ENCODE results near the gene LCN9.
A peak's percentile ranks its signal among the peaks of the same experiment; 100 is the strongest.

Gene LCN9

DNA sequence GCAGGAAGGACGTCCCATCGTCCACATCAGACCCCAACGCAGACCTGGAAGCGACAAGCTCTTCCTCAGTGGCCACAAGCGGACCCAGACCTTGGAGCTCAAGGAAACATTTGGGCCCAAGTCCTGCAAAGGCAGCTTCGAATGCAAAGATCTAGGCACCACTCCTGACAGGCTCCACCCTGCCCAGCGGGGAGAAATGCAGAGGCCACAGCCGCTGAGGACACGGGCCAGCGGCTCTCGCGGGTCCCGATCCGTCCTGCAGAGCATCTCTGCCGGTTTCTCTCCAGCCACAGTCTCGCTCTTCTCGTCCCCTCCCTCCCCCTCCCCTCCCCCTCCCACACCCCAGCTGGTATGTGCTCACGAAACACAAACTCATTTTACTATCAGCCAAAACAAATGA lies 31.3 kb downstream of the LCN9 start:
- Histone ChIP-seq H3K4me1 (ENCODE audit: control insufficient read depth, insufficient read depth, low read length) (peaks cover 8% of the 10 kb centered on the region), H3K4me3 (ENCODE audit: low read length) (no peak overlapping the region), H3K27me3 (ENCODE audit: control insufficient read depth, insufficient read depth, low read length) (peaks cover 17% of the 10 kb centered on the region), H3K4me2 (ENCODE audit: low read length) (no peak overlapping the region), H3K9me3 (replicated peaks; ENCODE audit: low read length) (no peaks in the 10 kb centered on the region), H3K36me3 (ENCODE audit: insufficient read depth, low read length) (no peaks in the 10 kb centered on the region), H3K9ac (ENCODE audit: low read depth, low read length) (no peak overlapping the region)

DNA sequence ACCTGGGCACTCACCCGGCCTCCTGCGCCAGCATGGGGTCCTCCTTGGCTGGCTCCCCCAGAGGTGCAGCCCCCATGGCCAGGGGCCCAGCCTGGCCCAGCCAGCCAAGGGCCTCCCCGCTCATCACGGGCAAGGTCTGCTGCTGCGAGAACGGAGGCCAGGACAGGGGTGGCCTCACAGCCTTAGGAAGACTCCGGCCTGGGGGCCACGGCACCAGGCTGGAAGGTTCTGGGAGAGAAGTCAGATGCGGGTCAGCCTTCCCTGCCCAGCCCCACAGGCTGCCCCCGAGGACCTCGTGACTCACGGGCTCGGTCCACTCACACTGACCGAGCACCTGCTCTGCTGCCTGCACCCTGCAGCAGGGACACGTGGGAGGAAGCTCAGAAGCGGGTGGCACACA lies 31.9 kb downstream of the LCN9 start:
- Histone ChIP-seq H3K4me3 (ENCODE audit: low read length) (no peak overlapping the region), H3K9me3 (replicated peaks; ENCODE audit: low read length) (no peaks in the 10 kb centered on the region), H3K4me1 (ENCODE audit: control insufficient read depth, insufficient read depth, low read length) (peaks cover 8% of the 10 kb centered on the region), H3K9ac (ENCODE audit: low read depth, low read length) (no peak overlapping the region), H3K36me3 (ENCODE audit: insufficient read depth, low read length) (no peaks in the 10 kb centered on the region), H3K27me3 (ENCODE audit: control insufficient read depth, insufficient read depth, low read length) (peaks cover 17% of the 10 kb centered on the region), H3K4me2 (ENCODE audit: low read length) (no peak overlapping the region)

GRCh38 chr9:135695642-135696041 lies 32.5 kb downstream of the LCN9 start:
- Histone ChIP-seq H3K4me2 (ENCODE audit: low read length) (no peak overlapping the region), H3K9ac (ENCODE audit: low read depth, low read length) (no peak overlapping the region), H3K36me3 (ENCODE audit: insufficient read depth, low read length) (no peaks in the 10 kb centered on the region), H3K4me3 (ENCODE audit: low read length) (no peak overlapping the region), H3K27me3 (ENCODE audit: control insufficient read depth, insufficient read depth, low read length) (peaks cover 17% of the 10 kb centered on the region), H3K9me3 (replicated peaks; ENCODE audit: low read length) (no peaks in the 10 kb centered on the region), H3K4me1 (ENCODE audit: control insufficient read depth, insufficient read depth, low read length) (peaks cover 8% of the 10 kb centered on the region)

- no peak overlapping the region for H3K9ac ChIP-seq (ENCODE audit: low read depth, low read length)
- H3K9me3 ChIP-seq (replicated peaks; ENCODE audit: low read length) = no peaks in the 10 kb centered on the region
- H3K36me3 ChIP-seq (ENCODE audit: insufficient read depth, low read length) = no peaks in the 10 kb centered on the region
- peaks cover 10% of the 10 kb centered on the region for H3K4me1 ChIP-seq (ENCODE audit: control insufficient read depth, insufficient read depth, low read length)
- no peak overlapping the region for H3K4me3 ChIP-seq (ENCODE audit: low read length)
- no peak overlapping the region for H3K4me2 ChIP-seq (ENCODE audit: low read length)
- peaks cover 17% of the 10 kb centered on the region for H3K27me3 ChIP-seq (ENCODE audit: control insufficient read depth, insufficient read depth, low read length)
These were observed 33.3 kb downstream of the LCN9 start for GRCh38 chr9:135696446-135696845.

DNA sequence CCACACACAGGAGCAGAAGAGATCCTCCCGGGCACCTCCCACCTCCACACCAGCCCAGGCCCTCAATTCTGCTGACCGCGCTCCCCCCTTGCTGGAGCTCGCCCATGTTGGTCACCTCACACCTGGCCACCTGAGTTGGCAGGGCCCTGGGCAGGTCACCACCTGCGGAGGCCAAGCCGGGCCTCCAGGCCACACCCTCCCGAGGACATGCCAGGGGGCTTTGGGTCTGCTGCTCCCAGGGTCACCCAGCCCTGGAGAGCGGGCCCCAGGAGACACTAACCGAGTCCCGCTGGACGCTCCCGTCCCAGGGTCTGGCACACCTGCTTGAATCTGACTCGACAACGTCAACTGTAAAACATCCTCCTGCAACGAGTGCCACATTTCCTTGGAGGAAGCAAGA lies 34.1 kb downstream of the LCN9 start:
- H3K9ac ChIP-seq (ENCODE audit: low read depth, low read length) = no peak overlapping the region
- no peak overlapping the region for H3K4me2 ChIP-seq (ENCODE audit: low read length)
- H3K4me3 ChIP-seq (ENCODE audit: low read length) = no peak overlapping the region
- H3K36me3 ChIP-seq (ENCODE audit: insufficient read depth, low read length) = no peaks in the 10 kb centered on the region
- H3K4me1 ChIP-seq (ENCODE audit: control insufficient read depth, insufficient read depth, low read length) = peaks cover 16% of the 10 kb centered on the region
- H3K27me3 ChIP-seq (ENCODE audit: control insufficient read depth, insufficient read depth, low read length) = peaks cover 17% of the 10 kb centered on the region
- no peaks in the 10 kb centered on the region for H3K9me3 ChIP-seq (replicated peaks; ENCODE audit: low read length)

DNA sequence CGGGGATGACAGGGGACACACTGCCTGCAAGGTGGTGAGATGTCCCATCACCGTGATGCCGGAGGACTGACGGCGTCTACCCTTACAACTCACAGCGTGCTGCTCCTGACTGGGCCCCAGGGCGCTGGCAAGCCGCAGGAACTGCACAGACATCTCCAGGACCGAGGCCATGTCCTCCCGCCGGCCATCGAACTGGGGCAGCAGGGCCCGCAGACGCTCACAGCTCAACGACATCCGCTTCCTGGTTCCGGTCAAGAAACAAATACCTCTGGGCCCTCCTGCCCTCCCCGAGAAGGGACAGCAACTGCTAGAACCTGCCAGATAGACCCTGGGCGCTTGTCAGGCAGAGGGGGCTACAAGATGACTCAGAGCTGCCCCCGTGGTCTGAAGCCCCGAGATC lies 35.1 kb downstream of the LCN9 start:
- H3K4me1 ChIP-seq (ENCODE audit: control insufficient read depth, insufficient read depth, low read length) = peaks cover 12% of the 10 kb centered on the region
- H3K4me3 ChIP-seq (ENCODE audit: low read length) = no peak overlapping the region
- no peak overlapping the region for H3K9ac ChIP-seq (ENCODE audit: low read depth, low read length)
- H3K36me3 ChIP-seq (ENCODE audit: insufficient read depth, low read length) = no peaks in the 10 kb centered on the region
- H3K27me3 ChIP-seq (ENCODE audit: control insufficient read depth, insufficient read depth, low read length) = peaks cover 17% of the 10 kb centered on the region
- H3K4me2 ChIP-seq (ENCODE audit: low read length) = no peak overlapping the region
- H3K9me3 ChIP-seq (replicated peaks; ENCODE audit: low read length) = no peaks in the 10 kb centered on the region

DNA sequence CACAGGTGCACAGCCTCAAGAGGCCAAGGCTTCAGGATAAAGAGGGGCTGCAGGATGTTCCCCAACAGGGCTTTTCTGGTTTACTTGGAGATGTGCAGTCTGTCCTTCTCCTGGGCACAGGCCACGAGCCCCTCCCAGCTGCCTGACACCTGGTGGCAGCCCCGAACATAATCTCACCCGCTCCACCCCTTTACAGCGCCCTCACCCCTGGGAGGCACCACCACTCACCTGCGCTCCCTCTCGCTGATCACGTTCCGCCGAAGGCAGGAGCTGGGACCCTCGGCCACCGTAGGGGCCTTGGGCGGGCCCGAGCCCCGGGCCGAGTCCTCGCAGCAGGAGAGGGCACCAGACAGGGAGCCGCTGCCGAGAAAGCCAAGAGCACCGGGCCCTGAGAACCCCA lies 35.7 kb downstream of the LCN9 start:
- Histone ChIP-seq H3K4me3 (ENCODE audit: low read length) (no peak overlapping the region), H3K36me3 (ENCODE audit: insufficient read depth, low read length) (no peaks in the 10 kb centered on the region), H3K4me2 (ENCODE audit: low read length) (no peak overlapping the region), H3K9me3 (replicated peaks; ENCODE audit: low read length) (no peaks in the 10 kb centered on the region), H3K9ac (ENCODE audit: low read depth, low read length) (no peak overlapping the region), H3K4me1 (ENCODE audit: control insufficient read depth, insufficient read depth, low read length) (peaks cover 12% of the 10 kb centered on the region), H3K27me3 (ENCODE audit: control insufficient read depth, insufficient read depth, low read length) (peaks cover 23% of the 10 kb centered on the region)

- H3K9ac ChIP-seq (ENCODE audit: low read depth, low read length) = no peak within 1 kb of the TSS
- peaks cover 27% of the 10 kb centered on the region for H3K27me3 ChIP-seq (ENCODE audit: control insufficient read depth, insufficient read depth, low read length)
These were observed 36.3 kb downstream of the LCN9 start, which contains the start of gene SOHLH1 for GRCh38 chr9:135699440-135699839. Gene SOHLH1, minus strand, starts transcription at chr9:135699481. Its CDS starts 14 bp downstream, at chr9:135699467.

DNA sequence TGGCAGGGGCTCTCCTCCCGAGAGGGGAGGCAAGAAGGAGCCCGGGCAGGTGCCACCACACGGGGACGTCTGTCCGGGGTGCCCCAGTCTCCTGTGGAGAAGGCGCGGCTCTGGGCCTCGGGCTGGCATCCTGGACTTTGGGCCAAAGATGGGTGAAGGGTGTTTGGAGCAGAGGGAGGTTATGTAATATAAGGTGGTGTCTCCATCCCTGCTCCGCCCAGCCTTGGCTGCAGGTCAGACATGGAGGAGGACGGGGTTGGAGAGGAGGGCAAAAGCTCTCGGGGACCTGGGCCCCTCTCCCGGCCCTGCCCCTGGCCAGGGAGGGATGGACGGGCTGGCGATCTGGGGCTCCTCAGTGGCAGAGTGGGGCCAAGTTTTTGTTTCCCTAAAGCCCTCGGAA lies 37.4 kb downstream of the LCN9 start:
- peaks cover 12% of the 10 kb centered on the region for H3K4me1 ChIP-seq (ENCODE audit: control insufficient read depth, insufficient read depth, low read length)
- peaks cover 33% of the 10 kb centered on the region for H3K27me3 ChIP-seq (ENCODE audit: control insufficient read depth, insufficient read depth, low read length)
- H3K4me3 ChIP-seq (ENCODE audit: low read length) = no peak overlapping the region
- H3K9me3 ChIP-seq (replicated peaks; ENCODE audit: low read length) = no peaks in the 10 kb centered on the region
- H3K9ac ChIP-seq (ENCODE audit: low read depth, low read length) = no peak overlapping the region
- no peaks in the 10 kb centered on the region for H3K36me3 ChIP-seq (ENCODE audit: insufficient read depth, low read length)
- H3K4me2 ChIP-seq (ENCODE audit: low read length) = no peak overlapping the region

More at GRCh38 chr9:135699440-135699839, 36.3 kb downstream of the LCN9 start, which contains the start of gene SOHLH1:
- Histone ChIP-seq H3K4me2 (ENCODE audit: low read length) (no peak within 1 kb of the TSS), H3K4me3 (ENCODE audit: low read length) (no peak within 1 kb of the TSS), H3K36me3 (ENCODE audit: insufficient read depth, low read length) (no peaks in the 10 kb centered on the region), H3K9me3 (replicated peaks; ENCODE audit: low read length) (no peaks in the 10 kb centered on the region), H3K4me1 (ENCODE audit: control insufficient read depth, insufficient read depth, low read length) (peaks cover 12% of the 10 kb centered on the region)

DNA sequence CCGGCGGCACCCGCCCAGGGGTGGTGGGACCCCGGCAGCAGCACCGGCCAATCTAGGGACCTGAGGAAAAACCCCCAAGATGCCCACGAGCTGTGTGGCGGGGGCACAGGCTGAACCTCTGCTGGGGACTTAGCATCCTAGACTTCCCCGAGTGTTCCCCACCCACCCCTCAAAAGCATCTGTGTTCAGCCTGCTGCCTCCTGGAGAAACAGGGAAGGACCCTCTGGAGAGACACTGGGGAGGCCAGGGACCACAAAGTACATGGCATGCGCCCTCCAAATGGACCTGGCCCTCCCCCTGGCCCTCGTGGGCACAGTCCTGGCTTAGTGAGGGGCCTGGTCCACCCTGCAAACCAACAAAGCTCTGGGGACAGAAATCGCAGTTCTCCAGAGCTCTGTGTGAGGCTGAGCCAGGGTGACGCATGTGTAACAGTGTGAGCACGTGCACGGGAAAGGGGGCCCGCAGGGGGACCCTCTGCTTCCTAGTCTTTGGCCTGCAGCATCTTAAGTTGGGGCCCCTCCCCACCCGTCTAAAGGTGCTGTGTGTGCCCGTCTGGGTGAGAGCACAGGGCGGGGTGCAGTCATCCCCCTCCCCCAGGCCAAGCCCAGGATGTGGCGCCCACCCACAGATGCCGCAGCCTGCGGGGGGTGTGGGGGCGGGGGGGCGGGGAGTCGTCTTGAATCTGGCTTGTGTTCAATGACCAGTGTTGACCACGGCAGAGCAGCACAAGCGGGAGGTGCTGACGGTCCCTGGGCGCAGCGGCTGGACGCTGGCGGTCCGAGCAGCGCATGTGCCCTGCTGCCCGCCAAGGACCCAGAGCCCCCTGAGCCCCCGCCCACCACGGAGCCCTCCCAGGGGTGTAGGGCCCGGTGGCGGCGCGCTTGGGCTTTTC lies 38.2 kb downstream of the LCN9 start:
- no peak overlapping the region for H3K9ac ChIP-seq (ENCODE audit: low read depth, low read length)
- peaks cover 12% of the 10 kb centered on the region for H3K4me1 ChIP-seq (ENCODE audit: control insufficient read depth, insufficient read depth, low read length)
- H3K27me3 ChIP-seq (ENCODE audit: control insufficient read depth, insufficient read depth, low read length) = peaks cover 33% of the 10 kb centered on the region
- H3K9me3 ChIP-seq (replicated peaks; ENCODE audit: low read length) = no peaks in the 10 kb centered on the region
- no peaks in the 10 kb centered on the region for H3K36me3 ChIP-seq (ENCODE audit: insufficient read depth, low read length)
- H3K4me2 ChIP-seq (ENCODE audit: low read length) = peak overlapping the region; percentile 76
- peak overlapping the region; percentile 63 for H3K4me3 ChIP-seq (ENCODE audit: low read length)

DNA sequence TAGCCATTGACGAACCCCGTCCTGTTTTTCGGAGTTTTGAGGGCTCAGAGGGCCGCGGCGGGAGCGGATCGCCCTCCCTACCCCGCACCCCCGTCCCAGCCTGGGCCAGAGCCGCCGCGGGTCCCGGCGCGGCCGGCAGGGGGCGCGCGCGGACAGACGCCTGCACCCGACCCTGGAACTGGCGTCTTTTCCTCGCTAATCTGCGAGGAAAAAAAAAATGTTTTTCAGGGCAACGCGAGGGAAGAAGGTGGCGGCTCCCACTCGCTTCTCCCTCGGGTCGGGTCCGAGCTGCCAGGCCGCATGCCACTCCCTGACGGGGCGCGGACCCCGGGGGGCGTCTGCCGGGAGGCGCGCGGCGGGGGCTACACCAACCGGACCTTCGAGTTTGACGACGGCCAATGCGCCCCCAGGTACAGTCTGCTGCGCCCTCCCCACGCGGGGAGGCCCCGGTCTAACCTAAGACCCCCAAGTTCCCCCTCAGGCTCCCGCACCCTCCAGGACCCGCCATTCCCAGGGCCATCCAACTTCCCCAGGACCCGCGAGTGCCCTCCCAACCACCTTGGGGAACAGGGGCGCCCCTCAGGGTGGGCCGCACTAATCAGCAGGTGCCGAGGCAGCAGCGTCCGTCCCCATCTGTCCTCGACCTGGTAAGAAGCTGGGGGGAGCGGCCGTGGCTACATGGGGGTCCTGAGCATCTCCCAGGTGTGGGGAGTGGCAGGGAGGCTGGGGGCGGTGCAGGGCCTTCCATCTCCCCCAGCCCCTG lies 39.0 kb downstream of the LCN9 start, which contains the start of gene KCNT1:
TSS of gene KCNT1 (plus strand) at position 227 of the 763 bp plus-strand sequence. CDS start at position 301, 74 bp downstream.
- Histone ChIP-seq H3K4me3 (ENCODE audit: low read length) (peak within 1 kb of the TSS; percentile 63), H3K27me3 (ENCODE audit: control insufficient read depth, insufficient read depth, low read length) (peaks cover 37% of the 10 kb centered on the region), H3K36me3 (ENCODE audit: insufficient read depth, low read length) (no peaks in the 10 kb centered on the region), H3K4me2 (ENCODE audit: low read length) (peak within 1 kb of the TSS; percentile 76), H3K4me1 (ENCODE audit: control insufficient read depth, insufficient read depth, low read length) (peaks cover 12% of the 10 kb centered on the region), H3K9me3 (replicated peaks; ENCODE audit: low read length) (no peaks in the 10 kb centered on the region), H3K9ac (ENCODE audit: low read depth, low read length) (no peak within 1 kb of the TSS)

All from skeletal muscle satellite cell (primary cell).